ENCODE results near the gene TBL1XR1.
A peak's percentile ranks its signal among the peaks of the same experiment; 100 is the strongest.
"Not testable (repeated sequence)": the region's sequence is repeated elsewhere in the genome, so short reads cannot be mapped to it uniquely, and the experiment has no call there.

The TBL1XR1 gene

GRCh38 chr3:177141899-177142646, 55.2 kb downstream of the TBL1XR1 start:
- DNase-seq (ENCODE audit: low spot score) = no peak

- no peak for DNase-seq (ENCODE audit: low spot score)
Observed at GRCh38 chr3:177141471-177141870, 55.8 kb downstream of the TBL1XR1 start.

DNA sequence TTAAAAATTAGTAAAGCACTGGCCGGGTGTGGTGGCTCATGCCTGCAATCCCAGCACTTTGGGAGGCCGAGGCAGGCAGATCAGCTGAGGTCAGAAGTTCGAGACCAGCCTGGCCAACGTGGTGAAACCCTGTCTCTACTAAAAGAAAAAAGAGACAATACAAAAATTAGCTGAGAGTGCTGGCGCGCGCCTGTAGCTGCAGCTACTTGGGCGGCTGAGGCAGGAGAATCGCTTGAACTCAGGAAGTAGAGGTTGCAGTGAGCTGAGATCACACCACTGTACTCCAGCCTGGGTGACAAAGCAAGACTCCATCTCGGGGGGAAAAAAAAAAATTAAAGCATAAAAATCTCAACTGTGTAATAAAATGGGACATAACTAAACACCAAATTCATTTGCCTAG, 58.1 kb downstream of the TBL1XR1 start:
- not testable (repeated sequence) for DNase-seq (ENCODE audit: low spot score)

DNA sequence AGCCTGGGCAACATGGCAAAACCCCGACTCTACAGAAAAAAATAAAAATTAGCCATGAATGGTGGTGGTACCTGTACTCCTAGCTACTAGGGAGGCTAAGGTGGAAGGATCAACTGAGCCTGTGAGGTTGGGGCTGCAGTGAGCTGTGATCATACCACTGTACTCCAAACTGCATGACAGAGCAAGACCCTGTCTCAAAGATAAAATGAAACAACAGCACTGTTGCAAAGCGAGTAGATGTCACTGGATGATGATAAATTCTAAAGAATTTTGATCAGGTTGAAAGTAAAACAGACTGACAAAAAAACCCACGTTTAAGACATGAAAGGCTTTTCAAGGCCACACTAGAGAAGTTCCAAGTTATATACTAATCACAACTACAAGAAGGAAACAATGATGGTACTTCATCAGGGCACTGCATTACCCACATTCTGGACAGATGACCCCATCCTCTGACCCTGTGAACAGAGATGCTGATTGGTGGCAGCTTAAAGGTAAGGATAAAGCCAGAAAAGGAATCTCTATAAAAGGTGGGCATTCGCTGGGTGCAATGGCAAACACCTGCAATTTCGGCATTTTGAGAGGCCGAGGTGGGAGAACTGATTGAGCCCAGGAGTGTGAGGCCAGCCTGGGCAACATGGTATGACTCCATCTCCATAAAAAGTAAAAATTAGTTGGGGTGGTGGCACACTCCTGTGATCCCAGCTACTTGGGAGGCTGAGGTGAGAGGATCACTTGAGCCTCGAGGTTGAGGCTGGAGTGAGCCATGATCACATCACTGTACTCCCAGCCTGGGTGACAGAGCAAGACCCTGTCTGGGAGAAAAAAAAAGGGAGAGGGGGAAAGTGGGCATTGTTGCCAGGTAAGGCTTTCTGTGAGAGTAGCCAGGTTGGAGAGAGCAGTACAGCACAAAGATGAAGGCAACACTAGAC, 59.2 kb downstream of the TBL1XR1 start:
- no peak for DNase-seq (ENCODE audit: low spot score)

DNA sequence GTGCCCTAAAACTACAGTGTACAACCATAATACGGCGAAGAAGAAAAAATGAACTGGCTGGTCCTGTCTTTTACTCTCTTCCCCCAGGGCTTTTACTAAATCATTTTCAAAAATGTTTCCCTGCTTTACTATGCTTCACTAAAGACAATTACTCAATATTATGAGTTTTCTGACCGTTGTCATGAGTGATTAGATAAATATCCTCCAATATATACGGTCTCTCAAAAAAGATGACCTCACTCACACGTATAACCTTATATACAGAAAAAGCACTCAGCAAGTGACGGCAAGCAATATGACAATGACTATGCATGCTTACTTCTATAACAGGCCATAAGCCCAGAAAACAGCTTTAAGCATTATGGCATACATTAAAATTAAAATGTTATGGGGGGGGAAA, 60.5 kb downstream of the TBL1XR1 start:
- no peak for DNase-seq (ENCODE audit: low spot score)

DNA sequence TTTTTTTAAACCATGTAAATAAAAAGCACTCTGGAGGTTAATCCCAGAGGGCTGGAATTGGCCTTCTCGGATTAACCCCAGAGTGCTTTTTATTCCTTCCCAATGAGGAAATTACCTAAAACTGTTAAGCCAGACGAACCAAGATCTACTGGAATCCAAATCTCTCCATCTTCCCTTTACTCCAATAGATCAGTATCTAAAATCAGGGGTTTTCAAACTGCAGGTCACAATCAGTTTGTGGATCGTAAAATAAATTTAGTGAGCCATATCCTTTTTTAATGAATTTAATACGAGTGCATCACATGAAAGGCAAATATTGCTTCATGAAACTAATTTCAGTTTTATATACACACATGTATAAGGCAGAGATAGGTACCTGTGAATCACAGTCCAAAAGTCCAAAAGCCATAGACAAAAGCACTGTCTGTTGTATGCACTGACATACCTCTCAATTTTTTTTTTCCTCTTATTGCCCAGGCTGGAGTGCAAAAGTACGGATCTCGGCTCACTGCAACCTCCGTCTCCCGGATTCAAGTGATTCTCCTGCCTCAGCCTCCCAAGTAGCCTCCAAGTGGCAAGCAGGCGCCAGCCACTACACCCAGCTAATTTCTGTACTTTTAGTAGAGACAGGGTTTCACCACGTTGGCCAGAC, 61.3 kb downstream of the TBL1XR1 start:
- no peak for DNase-seq (ENCODE audit: low spot score)

- DNase-seq (ENCODE audit: low spot score) = no peak
Observed at GRCh38 chr3:177134816-177135210, 62.5 kb downstream of the TBL1XR1 start.

DNA sequence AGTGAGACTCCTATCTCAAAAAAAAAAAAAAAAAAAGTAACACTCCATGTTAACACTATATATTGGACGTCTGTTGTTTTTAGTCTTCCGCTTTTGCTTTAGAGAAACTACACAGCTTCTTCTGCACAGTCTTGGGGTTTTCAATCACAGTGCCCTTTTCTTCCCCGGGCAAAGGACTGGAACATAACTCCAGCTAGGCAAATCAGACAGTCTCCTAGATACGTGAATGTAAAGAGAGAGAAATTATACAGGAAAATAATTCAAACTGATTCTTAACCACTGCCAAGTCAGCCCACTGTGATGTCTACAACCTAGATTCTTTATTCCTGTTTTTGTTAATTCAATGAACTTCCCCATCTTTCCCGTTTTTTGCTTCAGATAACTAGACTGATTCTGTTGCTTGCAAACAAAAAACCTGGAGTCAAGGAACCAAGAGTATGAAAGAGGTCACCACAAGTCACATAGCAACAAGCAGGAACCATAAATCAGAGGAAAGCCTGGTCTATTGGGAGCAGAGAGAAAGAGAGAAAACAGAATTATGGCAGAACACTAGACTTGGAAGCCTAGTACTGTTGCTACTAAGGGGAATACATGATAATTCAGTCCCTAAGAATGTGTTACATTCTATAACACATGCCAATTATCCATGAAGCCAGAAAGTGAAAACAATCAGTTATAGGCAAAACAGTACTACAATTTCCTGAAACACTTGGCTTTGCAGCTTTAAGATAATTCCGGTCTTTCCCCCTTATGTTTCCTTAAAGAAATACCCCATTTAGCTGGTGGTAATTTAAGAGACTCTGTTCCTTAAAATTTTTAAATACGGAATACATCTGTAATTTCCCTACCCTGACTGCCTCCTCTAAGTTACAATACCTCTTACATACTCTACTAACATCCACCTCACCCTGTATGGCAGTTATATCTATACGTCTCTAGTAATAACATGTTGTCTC, 63.1 kb downstream of the TBL1XR1 start:
- no peak for DNase-seq (ENCODE audit: low spot score)

DNA sequence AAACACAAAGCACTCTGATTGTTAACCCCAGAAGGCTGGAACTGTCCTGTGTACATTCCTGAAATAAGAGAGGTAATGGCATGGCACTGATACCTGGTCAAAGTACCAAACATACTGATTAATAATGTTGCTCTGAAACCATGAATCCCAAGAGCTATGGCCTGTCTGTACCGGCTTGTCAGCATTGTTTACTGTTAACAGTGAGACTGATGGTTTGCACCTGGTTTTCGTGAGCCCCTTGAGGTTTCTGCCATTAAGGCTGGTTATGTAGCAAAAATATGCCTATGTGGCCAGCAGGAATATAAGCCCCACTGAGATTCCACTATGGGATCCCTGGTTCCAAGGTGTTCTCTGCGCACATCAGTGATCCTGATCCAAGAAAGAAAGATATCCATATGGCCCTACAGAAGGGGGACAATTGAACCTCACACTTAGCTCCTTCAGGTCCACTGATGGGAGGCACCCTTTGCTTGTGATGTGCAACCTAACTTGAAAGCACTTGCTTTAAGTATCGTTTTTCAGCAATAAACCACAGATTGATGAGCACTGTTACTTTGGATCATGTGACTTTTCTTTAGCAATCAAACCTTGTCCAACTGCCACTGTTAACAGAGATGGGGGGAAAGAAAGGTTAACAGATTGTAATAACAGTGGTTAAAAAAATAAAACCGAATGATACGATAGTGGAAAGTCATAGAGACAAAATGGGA, 65.2 kb downstream of the TBL1XR1 start:
- DNase-seq (ENCODE audit: low spot score) = no peak

DNA sequence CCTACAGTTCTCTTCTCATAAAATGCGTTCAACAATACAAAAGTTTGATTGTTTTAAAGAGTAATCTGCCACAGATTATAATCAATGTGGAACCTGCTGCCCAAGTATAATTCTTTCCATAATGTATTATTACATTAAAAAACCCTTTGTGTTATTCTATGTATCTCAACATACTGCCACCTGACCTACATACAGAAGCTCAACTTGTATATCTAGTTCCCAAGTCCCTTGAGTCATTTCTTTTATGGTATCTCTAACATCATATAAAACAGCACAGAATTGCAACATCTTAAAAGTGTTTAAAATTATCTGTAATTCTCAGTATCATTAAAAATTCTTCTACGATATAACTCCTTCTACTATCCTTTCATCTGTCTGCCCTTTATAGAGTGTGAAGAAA, 70.3 kb downstream of the TBL1XR1 start:
- no peak for DNase-seq (ENCODE audit: low spot score)

- peak; percentile 58 for DNase-seq (ENCODE audit: low spot score)
Observed at GRCh38 chr3:177126015-177126773, 71.1 kb downstream of the TBL1XR1 start.

DNA sequence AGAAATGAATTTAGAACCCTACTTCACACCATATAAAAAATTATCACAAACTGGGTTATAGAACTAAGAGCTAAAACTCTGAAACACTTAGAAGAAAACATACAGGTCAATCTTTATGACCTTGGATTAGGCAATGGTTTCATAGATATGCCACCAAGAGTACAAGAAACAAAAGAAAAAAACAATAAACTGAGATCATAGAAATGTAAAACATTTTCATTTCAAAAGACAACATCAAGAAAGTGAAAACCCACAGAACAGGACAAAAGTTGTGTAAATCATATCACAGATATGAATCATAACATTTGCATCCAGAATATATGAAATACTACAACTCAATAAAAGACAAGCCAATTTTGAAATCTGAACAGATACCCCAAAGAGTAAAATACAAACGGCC, 72.4 kb downstream of the TBL1XR1 start:
- DNase-seq (ENCODE audit: low spot score) = no peak

DNA sequence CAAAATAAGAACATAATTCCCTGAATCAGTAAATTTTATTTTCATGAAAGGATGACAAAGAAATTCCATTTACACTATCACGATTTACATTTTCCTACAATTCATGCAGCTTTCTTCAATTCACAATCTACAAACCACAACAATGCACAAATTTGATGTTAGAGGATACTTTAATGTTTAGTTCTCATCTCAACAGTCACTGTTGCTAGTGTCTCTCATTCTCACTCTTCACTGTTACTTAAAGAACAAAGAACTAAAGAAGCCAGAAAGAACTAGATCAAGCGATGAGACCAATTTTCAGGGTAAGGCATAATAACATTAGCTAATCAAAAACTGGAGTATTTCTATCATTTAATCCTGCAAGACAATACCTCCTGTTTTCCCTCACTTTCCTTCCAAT, 73.5 kb downstream of the TBL1XR1 start:
- no peak for DNase-seq (ENCODE audit: low spot score)

DNA sequence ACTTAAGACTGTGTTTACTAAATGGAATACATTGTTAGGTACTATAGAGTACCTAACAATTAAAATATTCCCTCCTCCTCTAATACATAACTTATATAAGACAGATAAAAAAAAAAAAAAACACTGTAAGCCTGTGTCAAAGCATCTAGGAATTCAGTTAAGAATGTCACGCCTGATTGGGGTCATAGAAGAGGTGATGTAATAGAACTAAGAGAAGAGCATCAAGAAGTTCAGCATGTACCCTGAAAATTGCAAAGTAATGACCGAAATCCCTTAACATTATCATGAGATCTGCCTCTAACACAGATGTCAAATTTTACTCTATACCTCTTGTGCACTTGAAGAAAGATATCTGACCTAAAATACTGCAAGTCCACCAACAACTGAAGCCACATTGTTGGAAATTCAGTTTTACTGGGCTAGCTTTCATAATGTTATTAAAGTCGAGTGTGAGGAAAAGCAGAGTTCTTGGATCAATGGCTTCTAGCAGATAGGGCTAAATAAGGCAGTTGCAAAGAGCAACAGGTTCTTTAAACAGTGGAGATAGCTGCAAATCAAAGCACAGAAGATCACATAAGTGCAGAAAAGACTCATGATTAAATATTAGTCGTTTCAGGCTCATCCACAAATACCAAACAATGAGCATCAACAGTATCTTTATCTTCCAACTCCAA, 75.0 kb downstream of the TBL1XR1 start:
- DNase-seq (ENCODE audit: low spot score) = no peak

GRCh38 chr3:177119829-177120228, 77.5 kb downstream of the TBL1XR1 start:
- DNase-seq (ENCODE audit: low spot score) = no peak

- DNase-seq (ENCODE audit: low spot score) = no peak
Observed at GRCh38 chr3:177114253-177114652, 83.0 kb downstream of the TBL1XR1 start.

DNA sequence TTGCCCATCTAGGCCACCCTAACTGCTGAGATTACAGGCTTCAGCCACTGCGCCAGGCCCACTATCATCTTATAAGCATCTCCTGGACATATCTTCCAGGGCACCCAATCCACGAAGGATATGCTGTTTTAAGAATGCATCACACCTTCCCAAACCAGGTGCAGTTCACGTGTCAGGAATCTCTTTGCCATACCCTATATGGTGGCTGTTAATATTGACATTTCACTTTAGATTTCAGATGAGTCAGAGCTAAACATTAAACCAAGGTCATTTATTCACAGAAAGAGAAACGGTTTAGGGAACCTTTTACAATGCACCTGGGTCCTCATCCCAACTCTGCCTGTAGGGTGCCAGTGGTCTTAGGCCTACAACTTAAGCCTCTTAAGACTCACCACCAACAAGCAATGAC, 85.7 kb downstream of the TBL1XR1 start:
- no peak for DNase-seq (ENCODE audit: low spot score)

GRCh38 chr3:177110895-177111294, 86.4 kb downstream of the TBL1XR1 start:
- no peak for DNase-seq (ENCODE audit: low spot score)

GRCh38 chr3:177110386-177110785, 86.9 kb downstream of the TBL1XR1 start:
- DNase-seq (ENCODE audit: low spot score) = no peak
